Measurements from ENCODE around the gene GLT1D1.

GLT1D1 gene

DNA sequence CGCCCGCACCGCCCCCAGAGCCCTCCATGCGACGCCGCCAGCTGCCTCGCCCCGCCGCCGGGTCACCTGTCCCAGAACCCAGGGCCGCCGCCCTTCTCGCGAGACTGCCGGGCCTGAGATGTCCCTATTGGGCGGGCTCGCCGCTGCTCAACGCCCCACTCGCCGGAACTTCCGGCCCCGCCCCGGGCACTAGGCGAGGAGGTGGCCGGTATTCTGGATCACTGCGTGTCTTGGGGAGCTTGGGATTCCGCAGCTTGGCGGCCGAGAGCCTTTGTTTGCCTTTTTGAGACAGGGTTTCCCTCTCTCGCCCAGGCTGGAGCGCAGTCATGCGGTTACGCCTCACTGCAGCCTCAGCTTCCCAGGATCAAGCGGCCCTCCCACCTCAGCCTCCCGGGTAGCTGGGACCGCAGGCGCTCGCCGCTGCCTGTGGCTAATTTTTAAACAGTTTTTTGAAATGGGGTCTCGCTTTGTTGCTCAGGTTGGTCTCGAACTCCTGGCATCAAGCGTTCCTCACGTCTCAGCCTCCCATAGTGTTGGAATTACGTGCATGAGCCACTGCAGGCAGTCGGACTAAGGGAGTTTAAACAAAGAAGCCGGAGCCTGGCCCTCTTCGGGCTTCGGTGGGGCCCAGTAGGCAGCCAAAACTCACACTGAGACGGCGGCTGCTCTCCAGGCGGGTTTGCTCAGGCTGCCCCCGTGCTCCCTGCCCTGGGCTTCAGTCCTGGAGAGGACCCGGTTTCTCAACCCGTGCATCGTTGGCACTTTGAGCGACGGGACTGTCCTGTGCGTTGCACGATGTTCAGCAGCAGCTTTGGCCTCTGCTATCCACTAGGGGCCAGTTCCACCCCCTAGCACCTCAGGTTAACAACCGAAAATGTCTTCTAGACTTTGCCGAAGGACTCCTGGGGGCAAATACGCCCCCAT lies 29.1 kb upstream of the GLT1D1 start, which contains the start of gene SLC15A4:
Gene SLC15A4, minus strand, starts transcription at position 43 of the 924 bp plus-strand sequence. Its CDS starts 15 bp downstream, at position 28.
- TF ChIP-seq, protein P1, sequence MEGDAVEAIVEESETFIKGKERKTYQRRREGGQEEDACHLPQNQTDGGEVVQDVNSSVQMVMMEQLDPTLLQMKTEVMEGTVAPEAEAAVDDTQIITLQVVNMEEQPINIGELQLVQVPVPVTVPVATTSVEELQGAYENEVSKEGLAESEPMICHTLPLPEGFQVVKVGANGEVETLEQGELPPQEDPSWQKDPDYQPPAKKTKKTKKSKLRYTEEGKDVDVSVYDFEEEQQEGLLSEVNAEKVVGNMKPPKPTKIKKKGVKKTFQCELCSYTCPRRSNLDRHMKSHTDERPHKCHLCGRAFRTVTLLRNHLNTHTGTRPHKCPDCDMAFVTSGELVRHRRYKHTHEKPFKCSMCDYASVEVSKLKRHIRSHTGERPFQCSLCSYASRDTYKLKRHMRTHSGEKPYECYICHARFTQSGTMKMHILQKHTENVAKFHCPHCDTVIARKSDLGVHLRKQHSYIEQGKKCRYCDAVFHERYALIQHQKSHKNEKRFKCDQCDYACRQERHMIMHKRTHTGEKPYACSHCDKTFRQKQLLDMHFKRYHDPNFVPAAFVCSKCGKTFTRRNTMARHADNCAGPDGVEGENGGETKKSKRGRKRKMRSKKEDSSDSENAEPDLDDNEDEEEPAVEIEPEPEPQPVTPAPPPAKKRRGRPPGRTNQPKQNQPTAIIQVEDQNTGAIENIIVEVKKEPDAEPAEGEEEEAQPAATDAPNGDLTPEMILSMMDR (IDR thresholded peaks at IDR 0.05): no peak
- H3K27me3 Mint-ChIP-seq (ENCODE audit: low read depth, poor library complexity): peaks cover 4% of the 10 kb centered on the region
- peak; percentile 97 for DNase-seq
- peaks cover 3% of the 10 kb centered on the region for H3K9me3 Mint-ChIP-seq
- peaks cover 36% of the 10 kb centered on the region for H3K36me3 Mint-ChIP-seq (ENCODE audit: low read depth)
- peaks cover 42% of the 10 kb centered on the region for H3K4me1 Mint-ChIP-seq
- peak within 1 kb of the TSS; percentile 88 for H3K4me3 Mint-ChIP-seq
- H3K27ac Mint-ChIP-seq: peak within 1 kb of the TSS; percentile 97

DNA sequence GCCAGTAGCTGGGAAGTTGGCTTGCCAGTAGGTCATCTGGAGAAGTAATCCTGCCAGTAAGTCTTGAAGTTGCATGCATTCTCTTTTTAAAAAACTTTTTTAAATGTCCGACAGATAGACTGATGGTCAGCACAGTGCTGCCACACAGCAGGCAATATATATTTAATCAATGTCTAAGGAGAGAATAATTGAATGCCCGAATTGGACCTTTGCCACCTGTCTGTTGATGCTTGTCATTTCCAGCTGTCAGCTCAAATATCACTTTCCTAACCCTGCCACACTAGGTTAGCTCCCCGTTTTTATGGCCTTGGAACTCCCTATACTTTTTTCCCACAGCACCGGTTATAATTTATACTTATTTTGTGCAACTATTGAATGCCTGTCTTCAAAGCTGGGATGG lies 27.4 kb upstream of the GLT1D1 start:
- Mint-ChIP-seq H3K4me3 (peak overlapping the region; percentile 60), H3K4me1 (peaks cover 47% of the 10 kb centered on the region), H3K27ac (no peak overlapping the region), H3K27me3 (ENCODE audit: low read depth, poor library complexity) (peaks cover 4% of the 10 kb centered on the region), H3K36me3 (ENCODE audit: low read depth) (peaks cover 27% of the 10 kb centered on the region), H3K9me3 (peaks cover 3% of the 10 kb centered on the region)
- TF ChIP-seq, protein P1 (IDR thresholded peaks at IDR 0.05): no peak
- no peak for DNase-seq

DNA sequence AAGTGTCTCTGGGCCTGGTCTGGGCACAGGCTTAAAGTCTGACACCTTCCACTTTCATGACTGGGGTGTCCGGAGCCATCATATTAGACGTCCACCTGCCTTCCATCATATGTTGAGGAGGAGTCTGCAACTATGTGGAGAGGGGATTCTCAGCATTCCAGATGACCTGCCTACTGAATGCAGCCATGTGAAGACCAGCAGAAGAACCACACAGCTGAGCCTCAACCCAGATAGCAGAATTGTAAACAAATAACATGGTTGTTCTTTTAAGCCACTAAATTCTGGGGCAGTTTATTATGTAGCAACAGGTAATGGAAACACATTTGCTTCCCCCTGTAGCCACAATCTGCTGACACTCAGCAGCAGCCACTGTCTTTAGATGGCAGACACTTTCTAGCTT lies 25.6 kb upstream of the GLT1D1 start:
- peaks cover 18% of the 10 kb centered on the region for H3K36me3 Mint-ChIP-seq (ENCODE audit: low read depth)
- peaks cover 33% of the 10 kb centered on the region for H3K4me1 Mint-ChIP-seq
- no peak for DNase-seq
- H3K27ac Mint-ChIP-seq: no peak overlapping the region
- TF ChIP-seq, protein P1 (IDR thresholded peaks at IDR 0.05): no peak
- H3K4me3 Mint-ChIP-seq: no peak overlapping the region
- peaks cover 3% of the 10 kb centered on the region for H3K9me3 Mint-ChIP-seq
- H3K27me3 Mint-ChIP-seq (ENCODE audit: low read depth, poor library complexity): peaks cover 4% of the 10 kb centered on the region

DNA sequence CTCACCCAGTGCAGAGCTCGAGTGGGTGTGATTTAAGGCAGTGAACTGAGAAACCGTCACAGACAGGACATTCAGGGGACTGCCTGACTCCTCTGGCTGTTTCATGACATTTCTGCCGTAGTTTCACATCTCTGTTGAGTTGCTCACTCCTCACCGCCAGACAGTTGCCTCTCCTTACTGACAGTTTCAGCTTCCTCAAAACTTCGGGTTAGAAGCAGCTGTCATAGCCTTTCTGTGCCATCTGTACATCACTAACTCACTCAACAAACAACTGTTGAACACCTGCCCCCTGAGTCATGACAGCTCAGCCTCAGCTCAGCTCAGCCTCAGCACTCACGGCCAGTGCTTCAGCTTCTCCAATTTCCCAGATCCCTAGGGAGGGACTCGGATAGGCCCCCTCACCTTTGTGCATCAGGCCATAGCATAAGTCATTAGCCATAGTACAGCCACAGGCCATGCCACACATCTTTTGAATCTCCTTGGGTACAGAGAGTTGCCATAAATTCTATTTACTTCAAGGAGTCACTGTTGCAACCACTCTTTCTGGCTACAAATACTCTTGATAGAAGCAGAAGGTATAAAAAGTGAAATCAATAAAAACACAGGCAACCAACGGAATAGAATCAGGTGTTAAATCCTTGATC lies 23.3 kb upstream of the GLT1D1 start:
- no peak overlapping the region for H3K27ac Mint-ChIP-seq
- no peak overlapping the region for H3K4me3 Mint-ChIP-seq
- TF ChIP-seq, protein P1 (IDR thresholded peaks at IDR 0.05): no peak
- DNase-seq: no peak
- H3K4me1 Mint-ChIP-seq: peaks cover 29% of the 10 kb centered on the region
- peaks cover 5% of the 10 kb centered on the region for H3K27me3 Mint-ChIP-seq (ENCODE audit: low read depth, poor library complexity)
- H3K36me3 Mint-ChIP-seq (ENCODE audit: low read depth): peaks cover 18% of the 10 kb centered on the region
- H3K9me3 Mint-ChIP-seq: peaks cover 6% of the 10 kb centered on the region

DNA sequence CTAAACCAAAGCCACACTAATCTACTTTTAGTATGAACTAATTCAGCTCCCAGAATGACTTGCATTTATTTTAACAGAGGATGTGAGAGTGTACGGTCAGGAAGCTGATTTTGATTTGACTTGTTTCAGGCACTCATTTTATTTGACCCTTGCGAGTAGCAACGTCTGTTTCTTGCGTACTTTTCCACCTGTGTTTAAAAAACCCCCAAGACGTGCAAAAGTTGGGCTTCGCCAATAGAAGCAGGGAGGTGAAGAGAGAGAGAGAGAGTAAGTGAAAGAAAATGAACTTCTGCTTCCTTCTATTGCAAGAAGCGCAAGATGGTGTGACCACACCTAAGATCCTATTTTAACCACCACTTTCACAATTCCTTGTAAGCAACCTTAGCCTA lies 22.8 kb upstream of the GLT1D1 start:
- H3K27me3 Mint-ChIP-seq (ENCODE audit: low read depth, poor library complexity): peaks cover 8% of the 10 kb centered on the region
- H3K4me3 Mint-ChIP-seq: no peak overlapping the region
- DNase-seq: no peak
- H3K36me3 Mint-ChIP-seq (ENCODE audit: low read depth): peaks cover 22% of the 10 kb centered on the region
- peaks cover 26% of the 10 kb centered on the region for H3K4me1 Mint-ChIP-seq
- TF ChIP-seq, protein P1 (IDR thresholded peaks at IDR 0.05): no peak
- peak overlapping the region; percentile 88 for H3K27ac Mint-ChIP-seq
- peaks cover 11% of the 10 kb centered on the region for H3K9me3 Mint-ChIP-seq

Data from nephron progenitor cell (in vitro differentiated cells).